Body of pancreas (tissue), 4 donors: ENCODE measurements around the gene SPPL2C. TPM values are rescaled to one million over a fixed set of nuclear protein-coding genes. Genes with fewer than 3 reads are reported as not detected.

Source experiments
- ATAC-seq: fragments of 150-250 bp; one replicate; pipeline ENCODE4 v1.9.1; 2016
- DNase-seq, 4 donors: peaks; one replicate each; pipeline ENCODE4 v3.0.0-alpha.2; 2019
- H3K27ac ChIP-seq, 4 donors: fragments of 200-600 bp; sonication (generic); 1 replicate in 3 of 4; 2 replicates in 1 of 4; pipeline versions ENCODE4 v1.5.1 to v1.6.1; 2016 to 2019; ENCODE audit warnings: mild to moderate bottlenecking in 1 of 4, mixed read lengths in 1 of 4, moderate library complexity in 1 of 4
- H3K27me3 ChIP-seq, 2 donors: fragments of 200-600 bp; sonication (generic); one replicate each; pipeline ENCODE4 v1.6.0; 2016; ENCODE audit warnings: mild to moderate bottlenecking in 1 of 2
- H3K36me3 ChIP-seq, 2 donors: fragments of 200-600 bp; sonication (generic); replicated peaks in 1 of 2; 2 replicates each; pipeline ENCODE4 v1.5.1; 2016; ENCODE audit warnings: low read depth in 2 of 2; ENCODE audit not compliant: insufficient read depth in 1 of 2
- H3K4me1 ChIP-seq: fragments of 200-600 bp; sonication (generic); one replicate; pipeline ENCODE4 v1.6.0; 2016
- H3K4me3 ChIP-seq, 2 donors: fragments of 200-600 bp; sonication (generic); 1 replicate in 1 of 2; 2 replicates in 1 of 2; pipeline ENCODE4 v1.5.1; 2016 to 2019
- H3K9me3 ChIP-seq, 3 donors: fragments of 200-600 bp; sonication (generic); 1 replicate in 2 of 3; 2 replicates in 1 of 3; pipeline ENCODE4 v1.5.1; 2016
- POLR2A ChIP-seq, 3 donors: fragments of 450-650 bp; IDR thresholded peaks; one replicate each; pipeline ENCODE4 v1.6.1; 2016; ENCODE audit warnings: antibody characterized with exemption in 3 of 3, mild to moderate bottlenecking in 2 of 3
- WGBS, 2 donors: methylation state at CpG; one replicate each; pipeline ENCODE4 v1.1.5; 2017; 5-methylcytosine and 5-hydroxymethylcytosine counted together
- intact Hi-C: fragments of 100-400 bp; cut with DNase I; formaldehyde crosslinking; loops from one replicate; pipeline ENCODE4 v1.15.1; 2023
- total RNA-seq, 2 donors: library from RNA; depleted of rRNA; stranded (reverse); fragments of >200 nt; gene quantifications; one replicate each; pipeline ENCODE4 v1.1.0, GENCODE V29; 2016
- TF ChIP-seq, protein P1 (sequence below), 7 experiments: fragments of 450-650 bp in 4 of 7; fragments of 200-600 bp in 3 of 7; sonication (generic) in 3 of 7; IDR thresholded peaks; one replicate each; pipeline ENCODE4 v1.5.1; 2016 to 2019; ENCODE audit warnings: antibody characterized with exemption in 7 of 7

SPPL2C gene
- total RNA-seq, 2 donors from 2014 or later, result not detected

DNA sequence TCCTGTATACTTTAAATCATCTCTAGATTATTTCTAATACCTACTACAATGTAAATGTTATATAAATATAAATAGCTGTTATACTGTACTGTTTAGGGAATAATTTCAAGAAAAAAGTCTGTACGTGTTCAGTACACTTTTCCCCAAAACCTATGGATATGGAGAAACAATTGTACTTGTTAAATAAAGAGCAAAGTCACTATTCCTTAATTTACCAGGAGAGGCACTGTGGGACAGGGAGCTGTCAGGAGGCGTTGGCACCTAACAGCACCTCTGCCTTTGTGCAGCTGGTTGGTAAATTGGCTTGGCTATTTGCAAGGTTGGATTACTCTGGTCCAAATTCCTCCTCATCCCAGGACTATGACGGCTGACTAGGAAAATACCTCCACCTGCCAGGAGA, 32.6 kb upstream of the SPPL2C start:
- intact Hi-C loops, result no loop called here
- H3K4me1 ChIP-seq, result no peaks in the 10 kb centered on the region
- TF ChIP-seq, protein P1, sequence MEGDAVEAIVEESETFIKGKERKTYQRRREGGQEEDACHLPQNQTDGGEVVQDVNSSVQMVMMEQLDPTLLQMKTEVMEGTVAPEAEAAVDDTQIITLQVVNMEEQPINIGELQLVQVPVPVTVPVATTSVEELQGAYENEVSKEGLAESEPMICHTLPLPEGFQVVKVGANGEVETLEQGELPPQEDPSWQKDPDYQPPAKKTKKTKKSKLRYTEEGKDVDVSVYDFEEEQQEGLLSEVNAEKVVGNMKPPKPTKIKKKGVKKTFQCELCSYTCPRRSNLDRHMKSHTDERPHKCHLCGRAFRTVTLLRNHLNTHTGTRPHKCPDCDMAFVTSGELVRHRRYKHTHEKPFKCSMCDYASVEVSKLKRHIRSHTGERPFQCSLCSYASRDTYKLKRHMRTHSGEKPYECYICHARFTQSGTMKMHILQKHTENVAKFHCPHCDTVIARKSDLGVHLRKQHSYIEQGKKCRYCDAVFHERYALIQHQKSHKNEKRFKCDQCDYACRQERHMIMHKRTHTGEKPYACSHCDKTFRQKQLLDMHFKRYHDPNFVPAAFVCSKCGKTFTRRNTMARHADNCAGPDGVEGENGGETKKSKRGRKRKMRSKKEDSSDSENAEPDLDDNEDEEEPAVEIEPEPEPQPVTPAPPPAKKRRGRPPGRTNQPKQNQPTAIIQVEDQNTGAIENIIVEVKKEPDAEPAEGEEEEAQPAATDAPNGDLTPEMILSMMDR (IDR thresholded peaks at IDR 0.05), result no peak
- no peak for TF ChIP-seq POLR2A (IDR thresholded peaks at IDR 0.05)
- no peaks in the 10 kb centered on the region for H3K27me3 ChIP-seq
- ATAC-seq (no peak), DNase-seq (no peak)
- no peaks in the 10 kb centered on the region for H3K36me3 ChIP-seq
- no peak overlapping the region for H3K4me3 ChIP-seq
- WGBS, 2 donors, result 47 to 53% methylated on average over 3 of the region's 3 CpGs
- no peaks in the 10 kb centered on the region for H3K9me3 ChIP-seq
- no peak overlapping the region for H3K27ac ChIP-seq

DNA sequence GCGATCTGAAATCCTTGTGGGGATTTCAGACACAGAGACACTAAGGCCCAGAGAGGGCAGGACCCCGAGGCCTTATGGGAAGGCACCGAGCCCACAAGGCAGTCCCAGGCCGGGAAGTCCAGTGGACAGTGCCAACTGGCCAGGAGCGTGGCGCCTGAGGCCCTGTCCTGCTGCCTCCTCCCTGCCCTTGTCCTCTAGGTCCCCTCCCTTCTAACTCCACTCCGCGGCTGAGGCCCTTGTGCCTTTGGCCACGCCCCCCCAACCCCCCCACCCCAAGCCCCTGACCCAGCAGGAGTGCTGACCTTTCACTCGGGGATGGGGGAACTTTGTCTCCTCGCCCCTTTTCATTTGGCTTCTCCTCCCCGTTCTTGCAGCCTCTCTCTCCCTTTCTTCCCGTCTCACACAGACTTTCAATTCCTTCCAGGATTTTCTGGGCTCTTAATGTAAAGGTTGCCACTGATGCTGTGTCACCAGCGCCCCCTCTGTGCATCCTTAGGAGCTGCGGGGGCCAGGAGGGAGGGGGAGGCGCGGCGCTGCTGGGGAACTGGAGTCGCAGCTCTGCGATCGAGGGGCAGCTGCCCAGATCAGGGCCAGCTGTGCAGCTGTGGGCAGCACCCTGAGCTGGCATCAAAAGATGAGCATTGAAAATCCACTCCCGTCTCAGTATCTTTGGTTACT, 31.5 kb upstream of the SPPL2C start:
- 26 to 28% methylated on average over 21 to 22 of the region's 22 CpGs for WGBS, 2 donors

DNA sequence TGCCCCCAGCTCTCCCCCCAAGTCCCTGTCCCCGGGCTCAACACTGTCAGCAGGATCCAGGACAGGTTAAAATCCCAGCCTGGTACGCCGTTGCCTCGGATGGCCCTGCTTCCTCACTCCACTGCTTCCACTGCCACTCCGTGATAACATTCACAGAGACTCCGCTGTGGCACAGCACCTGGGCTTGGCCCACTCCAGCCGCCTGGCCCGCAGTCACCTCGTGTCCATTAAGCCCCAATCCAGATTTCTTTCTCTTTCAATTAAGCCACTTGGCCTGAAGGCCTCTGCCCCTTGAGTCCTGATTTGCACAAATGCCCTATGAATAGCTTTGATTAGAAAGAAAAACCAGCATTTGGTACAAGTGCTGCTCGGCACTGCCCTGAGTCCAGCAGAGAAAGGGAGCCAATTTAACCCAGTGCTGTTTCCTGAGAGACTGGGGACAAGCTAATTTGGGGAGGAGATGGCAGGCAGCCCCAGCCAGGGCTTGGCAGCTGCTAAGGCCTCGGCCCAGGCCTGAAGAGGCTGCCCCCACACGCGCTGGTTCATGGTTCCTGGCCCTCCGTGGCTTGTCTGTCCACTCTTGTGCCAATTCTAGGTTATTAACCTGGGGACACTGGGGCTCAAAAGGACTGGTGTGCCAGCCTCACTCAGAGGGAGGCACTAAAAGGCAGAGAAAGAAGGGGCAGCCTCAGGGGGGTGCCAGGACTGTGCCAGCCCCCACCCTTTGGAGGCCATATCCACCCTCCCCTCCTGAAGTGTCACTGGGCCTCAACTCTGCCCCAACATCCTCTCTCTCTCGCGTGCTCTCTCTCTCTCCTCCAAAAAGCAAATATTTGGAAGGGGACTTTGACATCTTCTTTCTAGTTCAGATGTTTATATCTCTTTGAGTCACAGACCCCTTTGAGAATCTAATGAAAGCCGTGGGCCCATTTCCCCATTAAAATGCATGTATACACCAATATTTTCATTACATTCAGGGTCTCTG, 29.8 kb upstream of the SPPL2C start:
- no peak for ATAC-seq
- Histone ChIP-seq H3K27ac (no peak overlapping the region), H3K9me3 (no peaks in the 10 kb centered on the region), H3K27me3 (no peaks in the 10 kb centered on the region), H3K4me3 (no peak overlapping the region), H3K36me3 (no peaks in the 10 kb centered on the region), H3K4me1 (no peaks in the 10 kb centered on the region)
- no peak for TF ChIP-seq POLR2A (IDR thresholded peaks at IDR 0.05)
- TF ChIP-seq, protein P1 (IDR thresholded peaks at IDR 0.05), result no peak
- 80 to 83% methylated on average over 17 of the region's 17 CpGs for WGBS, 2 donors
- no peak for DNase-seq
- intact Hi-C loops, result no loop called here

More for the DNA sequence above, 31.5 kb upstream of the SPPL2C start:
- DNase-seq (no peak), ATAC-seq (no peak)
- Histone ChIP-seq H3K4me1 (no peaks in the 10 kb centered on the region), H3K36me3 (no peaks in the 10 kb centered on the region), H3K27me3 (no peaks in the 10 kb centered on the region), H3K27ac (no peak overlapping the region), H3K4me3 (no peak overlapping the region), H3K9me3 (no peaks in the 10 kb centered on the region)
- intact Hi-C loops, result no loop called here
- no peak for TF ChIP-seq POLR2A (IDR thresholded peaks at IDR 0.05)
- TF ChIP-seq, protein P1 (IDR thresholded peaks at IDR 0.05), result no peak

DNA sequence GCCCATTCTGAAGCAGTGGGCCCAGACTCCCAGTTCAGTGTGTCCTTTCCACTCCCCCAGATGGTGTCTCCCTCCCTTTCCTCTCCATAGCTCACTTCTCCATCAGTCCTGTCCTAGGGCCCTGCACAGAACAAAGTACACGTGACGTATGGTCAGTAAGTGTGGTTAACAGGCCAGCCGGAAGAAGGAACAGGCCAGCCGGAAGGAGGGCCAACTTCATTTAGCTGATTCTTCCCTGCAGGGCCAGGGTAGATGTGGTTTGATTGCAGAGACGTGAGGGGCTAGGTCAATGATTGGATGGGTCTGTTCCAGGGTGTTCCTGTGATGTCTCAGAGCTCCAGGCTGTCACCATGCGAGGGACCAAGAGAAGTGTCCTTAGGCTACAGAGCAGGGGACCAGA, 28.9 kb upstream of the SPPL2C start:
- no peaks in the 10 kb centered on the region for H3K27me3 ChIP-seq
- WGBS, 2 donors, result 77 to 80% methylated on average over 6 of the region's 6 CpGs
- no peaks in the 10 kb centered on the region for H3K9me3 ChIP-seq
- intact Hi-C loops, result no loop called here
- H3K4me3 ChIP-seq, result no peak overlapping the region
- no peaks in the 10 kb centered on the region for H3K4me1 ChIP-seq
- no peak overlapping the region for H3K27ac ChIP-seq
- no peak for ATAC-seq
- no peaks in the 10 kb centered on the region for H3K36me3 ChIP-seq
- TF ChIP-seq POLR2A (IDR thresholded peaks at IDR 0.05), result no peak
- TF ChIP-seq, protein P1 (IDR thresholded peaks at IDR 0.05), result no peak
- no peak for DNase-seq
